HG02798 (cell line): ENCODE results near the gene VASP.
"Not testable (repeated sequence)": the region's sequence is repeated elsewhere in the genome, so short reads cannot be mapped to it uniquely, and the experiment has no call there.

Experiments
- ATAC-seq: cut with Tn5 transposase; IDR thresholded peaks from one replicate; pipeline ENCODE4 v1.9.1; 2021; ENCODE audit warnings: mild to moderate bottlenecking; ENCODE audit not compliant: unreplicated experiment, poor library complexity

The VASP gene

DNA sequence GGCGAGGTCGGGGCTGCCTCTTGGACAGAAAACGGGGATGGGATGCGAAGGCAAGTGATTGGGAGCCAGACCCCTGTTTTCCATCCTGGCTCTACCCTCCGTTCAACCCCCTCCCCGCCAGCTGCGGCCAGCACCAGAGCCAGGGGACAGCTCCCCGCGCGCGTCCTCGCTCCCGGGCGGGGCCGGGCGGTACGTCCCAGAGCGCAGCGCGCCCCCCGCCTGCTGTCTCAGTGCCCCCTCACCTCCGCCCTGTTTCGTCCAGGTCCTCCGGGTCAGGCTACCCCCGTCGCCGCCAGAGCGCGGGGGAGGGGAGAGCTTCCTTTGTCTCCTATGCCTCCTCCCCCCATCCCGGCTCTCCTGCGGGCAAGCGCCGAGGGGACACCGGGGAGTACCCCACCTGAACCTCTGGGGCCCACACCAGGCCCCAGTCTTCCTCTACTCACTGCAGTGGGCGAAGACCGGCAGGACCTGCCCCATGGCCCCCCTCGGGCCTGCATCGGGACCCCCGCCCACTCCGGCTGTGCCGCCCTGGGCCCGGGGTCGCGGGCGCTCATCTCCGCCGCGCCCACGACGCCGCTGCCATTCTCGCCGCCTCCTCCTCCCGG lies 10.8 kb upstream of the VASP start:
- peak; percentile 3 for ATAC-seq

GRCh38 chr19:45497791-45498190 lies 9.5 kb upstream of the VASP start:
- no peak for ATAC-seq

- ATAC-seq, result peak; percentile 32
Observed at GRCh38 chr19:45498411-45499195, 8.7 kb upstream of the VASP start, which contains the start of gene PPM1N. Gene PPM1N (plus strand): TSS chr19:45498443. CDS start chr19:45498473, 30 bp downstream.

DNA sequence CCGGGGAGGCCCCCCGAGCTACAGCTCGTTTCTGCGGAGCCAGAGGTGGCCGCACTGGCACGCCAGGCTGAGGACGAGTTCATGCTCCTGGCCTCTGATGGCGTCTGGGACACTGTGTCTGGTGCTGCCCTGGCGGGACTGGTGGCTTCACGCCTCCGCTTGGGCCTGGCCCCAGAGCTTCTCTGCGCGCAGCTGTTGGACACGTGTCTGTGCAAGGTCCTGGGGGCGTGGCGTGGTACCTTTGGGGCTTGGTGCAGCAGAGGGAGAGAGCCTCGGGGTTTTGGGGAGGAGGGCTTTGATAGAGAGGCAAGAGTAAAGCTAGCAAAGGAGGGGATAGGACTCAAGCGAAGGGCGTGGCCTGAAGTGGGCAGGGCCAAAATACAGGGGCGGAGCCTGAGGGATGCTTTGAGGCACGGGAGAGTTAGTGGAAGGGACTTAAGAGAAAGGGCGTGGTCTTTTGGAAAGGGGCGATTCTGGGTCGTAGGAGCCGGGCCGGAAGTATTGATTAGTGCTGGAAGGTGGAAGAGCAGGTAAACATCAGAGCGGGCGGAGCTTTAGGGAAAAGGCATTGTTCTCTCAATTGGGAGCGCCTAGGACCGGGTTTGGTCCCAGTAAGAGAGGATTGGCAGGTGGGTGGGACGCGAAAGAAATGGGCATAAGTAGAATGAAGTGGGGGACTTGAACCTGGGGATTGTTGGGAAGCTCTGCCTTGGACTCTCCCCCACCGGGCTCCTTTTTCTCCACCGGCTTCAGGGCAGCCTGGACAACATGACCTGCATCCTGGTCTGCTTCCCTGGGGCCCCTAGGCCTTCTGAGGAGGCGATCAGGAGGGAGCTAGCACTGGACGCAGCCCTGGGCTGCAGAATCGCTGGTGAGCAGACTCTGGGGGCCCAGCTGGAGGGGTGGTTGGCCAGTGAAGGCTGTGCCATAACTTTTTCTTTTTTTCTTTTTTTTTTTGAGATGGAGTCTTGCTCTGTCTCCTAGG lies 7.8 kb upstream of the VASP start:
- no peak for ATAC-seq

DNA sequence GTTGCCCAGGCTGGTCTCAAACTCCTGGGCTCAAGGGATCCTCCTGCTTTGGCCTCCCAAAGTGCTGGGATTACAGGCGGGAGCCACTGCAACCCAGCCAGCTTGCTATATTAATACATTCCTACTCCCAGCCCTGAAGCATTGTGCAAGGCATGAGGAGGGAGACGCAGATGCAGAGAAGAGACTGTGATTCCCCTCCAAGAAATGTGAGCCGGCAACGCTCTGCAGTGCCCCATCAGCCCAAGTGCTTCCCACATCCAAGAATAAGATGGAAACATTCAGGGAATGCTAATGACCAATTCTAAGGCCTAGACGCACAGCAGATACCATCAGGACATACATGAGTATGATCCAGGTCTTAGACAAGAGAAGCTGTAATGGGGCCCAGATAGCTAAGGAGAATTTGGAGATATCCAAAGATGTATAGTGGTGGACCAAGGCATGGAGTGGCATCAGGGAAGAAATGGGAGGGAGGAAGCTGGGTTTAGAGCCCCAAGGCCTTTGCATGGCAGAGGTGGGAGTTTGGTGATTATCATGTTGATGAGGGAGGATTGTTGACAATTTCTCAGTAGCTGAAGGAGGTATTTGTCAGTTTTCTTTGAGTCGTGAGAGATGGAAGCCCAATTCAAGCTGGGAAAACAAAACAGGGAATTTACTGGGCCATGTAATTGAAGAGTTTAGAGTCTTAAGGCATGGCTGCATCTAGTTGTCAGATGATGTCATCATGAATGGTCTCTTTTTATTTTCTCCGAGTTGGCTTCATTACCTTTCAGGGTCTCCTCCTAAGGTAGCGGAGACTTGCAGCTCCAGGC lies 6.2 kb upstream of the VASP start:
- no peak for ATAC-seq

- ATAC-seq, result no peak
Observed at GRCh38 chr19:45501730-45502014, 5.6 kb upstream of the VASP start.

DNA sequence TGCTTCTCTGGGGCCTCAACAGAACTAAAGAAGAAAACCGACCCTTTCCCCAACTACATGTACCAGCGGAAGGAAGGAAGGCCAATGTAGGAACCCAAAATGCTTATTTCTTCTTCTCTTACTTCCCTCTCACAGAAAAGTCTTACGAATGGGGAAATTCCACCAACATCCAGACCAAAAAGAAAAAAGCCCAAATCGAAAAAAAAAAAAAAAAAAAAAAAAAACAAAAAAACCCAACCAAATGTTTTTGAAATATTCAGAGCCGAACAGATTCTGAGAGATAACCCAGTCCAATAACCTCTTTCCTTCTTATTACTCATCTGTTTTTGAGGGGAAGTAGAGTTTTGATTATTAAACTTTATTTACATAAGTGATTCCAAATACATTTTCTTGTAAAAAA lies 5.2 kb upstream of the VASP start:
- ATAC-seq, result no peak

- no peak for ATAC-seq
Observed at GRCh38 chr19:45503909-45504308, 3.4 kb upstream of the VASP start.

GRCh38 chr19:45505151-45505995 lies 1.9 kb upstream of the VASP start:
- no peak for ATAC-seq

DNA sequence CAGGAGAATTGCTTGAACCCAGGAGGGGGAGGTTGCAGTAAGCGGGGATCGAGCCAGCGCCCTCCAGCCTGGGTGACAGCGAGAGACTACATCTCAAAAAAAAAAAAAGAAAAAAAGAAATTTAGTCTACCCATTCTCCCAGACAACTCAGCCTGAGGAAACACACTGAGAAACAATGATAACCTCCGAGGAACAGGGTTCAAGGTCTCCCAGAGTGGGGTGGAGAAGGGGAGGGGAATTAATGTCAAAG lies 1.4 kb upstream of the VASP start:
- ATAC-seq, result no peak

GRCh38 chr19:45506246-45506988 lies 862 bp upstream of the VASP start:
- ATAC-seq, result peak; percentile 75

DNA sequence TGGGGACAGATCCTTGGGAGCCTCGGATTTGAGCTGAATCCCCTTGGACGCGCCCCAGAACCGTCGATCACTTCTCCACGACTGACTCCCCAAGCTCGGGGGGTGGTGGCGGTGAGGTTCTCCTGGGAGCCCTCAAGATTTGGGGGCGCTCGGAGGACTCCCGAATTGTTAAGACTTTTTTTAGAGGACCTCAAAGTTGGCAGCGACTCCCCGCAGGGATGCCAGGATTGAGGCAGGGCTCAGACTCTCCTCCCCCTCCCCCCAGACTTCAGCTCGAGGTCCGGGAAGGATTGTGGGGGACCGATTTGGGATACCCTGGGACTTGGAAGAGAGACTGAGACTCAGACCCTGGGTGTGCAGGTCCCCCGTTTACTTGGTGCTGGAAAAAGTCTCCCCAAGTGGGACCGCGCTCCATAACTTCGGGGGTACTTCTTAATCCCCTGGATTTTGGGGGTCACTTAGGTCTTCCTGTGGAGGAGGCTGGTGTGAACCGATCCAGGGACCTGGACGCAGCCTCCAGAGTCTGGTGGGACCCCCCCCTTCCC lies 665 bp downstream of the VASP start:
- no peak for ATAC-seq

DNA sequence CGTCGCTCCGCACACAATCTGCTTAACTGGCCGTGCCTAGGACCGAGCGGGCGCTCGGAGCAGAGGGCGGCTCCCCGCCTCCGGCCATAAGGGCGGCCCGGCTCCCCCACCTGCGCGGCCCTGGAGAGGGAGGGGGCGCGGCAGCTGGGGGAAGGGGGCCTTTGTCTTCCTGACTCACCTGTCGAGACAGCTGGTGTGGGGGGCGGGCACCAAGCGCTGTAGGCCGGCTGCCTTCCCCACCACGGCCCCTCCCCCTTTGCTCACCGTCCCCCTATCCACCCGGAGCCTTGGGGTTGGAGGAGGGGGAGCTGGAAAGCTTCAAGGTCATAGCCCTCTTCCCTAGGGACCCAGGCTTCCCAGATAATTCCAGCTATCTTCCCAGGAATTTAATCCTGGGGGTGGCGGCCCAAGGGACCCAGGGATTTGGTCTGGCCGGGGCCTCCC lies 1.2 kb downstream of the VASP start:
- ATAC-seq, result no peak

DNA sequence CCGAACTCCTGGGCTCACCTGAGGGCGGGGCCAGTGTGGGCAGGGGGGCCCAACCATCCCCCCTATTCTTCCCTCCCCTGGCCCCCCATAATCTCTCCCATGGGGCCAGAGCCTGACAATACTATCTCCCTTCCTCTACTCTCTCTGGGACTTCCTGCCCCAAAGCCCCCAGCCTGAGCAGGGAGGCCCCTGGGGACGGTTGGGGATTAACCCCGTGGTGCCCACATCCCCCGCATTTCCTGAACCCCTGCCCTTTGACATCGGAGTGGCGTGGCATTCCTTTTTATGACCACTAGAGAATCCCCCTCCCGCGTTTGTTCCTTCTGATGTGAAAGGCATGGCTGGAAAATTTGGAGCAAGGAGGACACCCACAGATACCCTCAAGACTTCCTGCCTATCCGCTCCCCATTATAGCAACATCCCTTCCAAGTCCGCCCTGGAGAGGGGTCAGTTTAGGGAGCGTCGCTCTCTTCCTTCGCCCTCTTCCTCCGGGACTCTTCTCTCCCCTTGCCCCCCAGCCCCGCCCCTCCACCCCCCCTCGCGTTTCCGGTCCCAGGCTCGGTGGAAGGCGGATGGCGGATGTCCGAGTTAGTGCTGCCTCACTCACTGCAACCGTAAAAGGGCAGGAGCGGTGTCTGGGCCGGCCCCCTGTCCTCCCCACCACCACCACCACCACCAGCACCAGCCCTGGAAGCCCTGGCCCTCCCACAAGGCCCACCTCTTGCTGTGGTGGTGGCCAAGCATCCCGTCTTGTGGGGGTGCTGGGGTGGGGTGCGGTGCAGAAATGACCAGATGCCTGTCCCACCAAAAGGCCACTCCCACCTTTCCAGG lies 1.8 kb downstream of the VASP start:
- no peak for ATAC-seq

GRCh38 chr19:45509692-45510015 lies 2.4 kb downstream of the VASP start:
- ATAC-seq, result no peak

- not testable (repeated sequence) for ATAC-seq
Observed at GRCh38 chr19:45510352-45510751, 3.1 kb downstream of the VASP start.

DNA sequence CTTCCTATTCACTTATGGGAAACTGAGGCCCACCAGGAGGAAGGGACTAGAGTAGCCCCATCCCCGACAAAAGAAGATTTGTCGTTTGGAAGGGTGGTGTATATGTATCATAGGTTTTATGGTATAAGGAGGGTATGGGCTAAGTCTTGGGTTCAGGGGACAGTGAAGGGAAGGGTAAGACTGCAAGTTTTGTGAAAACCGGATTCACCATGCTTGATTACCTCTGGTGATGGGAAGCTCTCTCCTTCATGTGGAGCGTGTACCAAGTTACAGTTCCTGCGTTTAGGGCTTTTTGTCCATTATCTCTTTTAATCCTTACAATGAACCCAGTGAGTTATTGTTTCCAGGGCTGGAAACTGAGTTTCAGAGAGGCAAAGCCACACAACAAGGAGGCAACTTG lies 3.8 kb downstream of the VASP start:
- no peak for ATAC-seq
